Transverse colon (tissue), 4 donors: ENCODE measurements around the gene ABCA1. TPM values are rescaled to one million over a fixed set of nuclear protein-coding genes. Genes with fewer than 3 reads are reported as not detected.
A peak's percentile ranks its signal among the peaks of the same experiment; 100 is the strongest.
"Not testable (repeated sequence)": the region's sequence is repeated elsewhere in the genome, so short reads cannot be mapped to it uniquely, and the experiment has no call there.

Experiments
- DNase-seq: peaks from one replicate; pipeline ENCODE4 v3.0.0-alpha.2; 2019
- H3K27ac ChIP-seq, 4 donors: fragments of 200-600 bp; sonication (generic); 2 replicates each; pipeline ENCODE4 v1.5.1; 2016 to 2018; ENCODE audit warnings: inconsistent platforms in 4 of 4
- H3K27me3 ChIP-seq: fragments of 200-600 bp; sonication (generic); 2 replicates; pipeline ENCODE4 v1.5.1; 2017; ENCODE audit warnings: inconsistent platforms
- H3K36me3 ChIP-seq, 4 donors: fragments of 200-600 bp; sonication (generic); 2 replicates each; pipeline ENCODE4 v1.5.1; 2017 to 2019; ENCODE audit warnings: inconsistent platforms in 4 of 4
- H3K4me1 ChIP-seq, 4 donors: fragments of 200-600 bp; sonication (generic); 2 replicates each; pipeline ENCODE4 v1.5.1; 2017 to 2020; ENCODE audit warnings: inconsistent platforms in 4 of 4
- H3K4me3 ChIP-seq, 4 donors: fragments of 200-600 bp; sonication (generic); 1 replicate in 1 of 4; 2 replicates in 3 of 4; pipeline versions ENCODE4 v1.5.1 to v1.6.1; 2017 to 2019; ENCODE audit warnings: inconsistent platforms in 4 of 4
- H3K9me3 ChIP-seq, 2 donors: fragments of 200-600 bp; sonication (generic); 2 replicates each; pipeline ENCODE4 v1.5.1; 2017 to 2019; ENCODE audit warnings: inconsistent platforms in 2 of 2
- CTCF ChIP-seq, 5 experiments: fragments of 200-600 bp in 3 of 5; fragments of 450-650 bp in 2 of 5; sonication (generic) in 3 of 5; IDR thresholded peaks; 1 replicate in 2 of 5; 2 replicates in 3 of 5; pipeline ENCODE4 v1.5.1; 2016 to 2017; ENCODE audit warnings: antibody characterized with exemption in 5 of 5, inconsistent platforms in 3 of 5, mild to moderate bottlenecking in 2 of 5, moderate library complexity in 1 of 5
- EP300 ChIP-seq: sonication (generic); formaldehyde crosslinking; IDR thresholded peaks from one replicate; pipeline ENCODE4 v1.6.1; 2017; ENCODE audit warnings: antibody characterized with exemption, low read depth
- POLR2A ChIP-seq: fragments of 450-650 bp; IDR thresholded peaks from one replicate; pipeline ENCODE4 v1.6.1; 2016; ENCODE audit warnings: antibody characterized with exemption, mild to moderate bottlenecking, moderate library complexity
- POLR2AphosphoS5 ChIP-seq, 3 donors: sonication (generic); formaldehyde crosslinking; IDR thresholded peaks; one replicate each; pipeline ENCODE4 v1.6.1; 2016; ENCODE audit warnings: antibody characterized with exemption in 3 of 3
- WGBS, 2 donors: methylation state at CpG; one replicate each; pipeline ENCODE4 v1.1.5; 2018; ENCODE audit warnings: low coverage in 1 of 2; 5-methylcytosine and 5-hydroxymethylcytosine counted together
- in situ Hi-C, 4 donors: fragments of 200-750 bp; cut with MboI; loops; one replicate each; pipeline versions ENCODE4 v1.15.0 to v1.15.1; 2017; ENCODE audit warnings: low sequenced_read_pairs in 3 of 4, low pct_ligation_motif_present in 1 of 4, low pct_unique_long_range_greater_than_20kb in 1 of 4
- intact Hi-C: fragments of 100-400 bp; cut with DNase I; formaldehyde crosslinking; loops from one replicate; pipeline ENCODE4 v1.15.1; 2023; ENCODE audit warnings: low total_unique reads
- total RNA-seq, 4 donors: library from RNA; depleted of rRNA; stranded (reverse); fragments of >200 nt; gene quantifications; one replicate each; pipeline ENCODE4 v1.1.0, GENCODE V29; 2016

Gene ABCA1
- total RNA-seq, 4 donors from 2014 or later = 20.5 to 67.3 (median 60.5) TPM

- peak overlapping the region in 2 of 4 donors; percentile 54 to 78 for H3K27ac ChIP-seq
- no peak overlapping the region for H3K4me3 ChIP-seq
- in situ Hi-C loops = no loop called here
- H3K36me3 ChIP-seq = no peaks in the 10 kb centered on the region
- no peaks in the 10 kb centered on the region for H3K27me3 ChIP-seq
- no peak for DNase-seq
- intact Hi-C loops = no loop called here
- no peak for TF ChIP-seq POLR2AphosphoS5 (IDR thresholded peaks at IDR 0.05)
- no peak for TF ChIP-seq POLR2A
- no peak for TF ChIP-seq CTCF (IDR thresholded peaks at IDR 0.05)
- TF ChIP-seq EP300 = no peak
- peaks cover 0 to 19% (median 2%) of the 10 kb centered on the region in 4 donors for H3K4me1 ChIP-seq
- no peaks in the 10 kb centered on the region for H3K9me3 ChIP-seq
- 63 to 74% methylated on average over 2 of the region's 2 CpGs for WGBS, 2 donors
Measured at GRCh38 chr9:104934691-104935500, 6.9 kb upstream of the ABCA1 start.

GRCh38 chr9:104933091-104933490 lies 5.1 kb upstream of the ABCA1 start:
- peaks cover 6 to 30% (median 10%) of the 10 kb centered on the region in 4 donors for H3K4me1 ChIP-seq
- H3K27ac ChIP-seq, H3K9me3 ChIP-seq, intact Hi-C loops, H3K36me3 ChIP-seq, in situ Hi-C loops, H3K27me3 ChIP-seq, DNase-seq, H3K4me3 ChIP-seq: not testable (repeated sequence)
- WGBS, 2 donors = 100% methylated on average over 2 of the region's 2 CpGs; no CpG with 5 or more reads in 1 of the 2 donors

- Histone ChIP-seq H3K27me3 (no peaks in the 10 kb centered on the region), H3K27ac (no peak overlapping the region), H3K36me3 (no peaks in the 10 kb centered on the region), H3K4me1 (peaks cover 5 to 23% (median 8%) of the 10 kb centered on the region in 4 donors), H3K9me3 (no peaks in the 10 kb centered on the region), H3K4me3 (no peak overlapping the region)
- no peak for DNase-seq
- intact Hi-C loops = no loop called here
- in situ Hi-C loops = no loop called here
- no peak for TF ChIP-seq POLR2AphosphoS5 (IDR thresholded peaks at IDR 0.05)
- no peak for TF ChIP-seq EP300
- TF ChIP-seq POLR2A = no peak
- 78 to 80% methylated on average over 4 of the region's 4 CpGs for WGBS, 2 donors
Measured at GRCh38 chr9:104931256-104931655, 3.3 kb upstream of the ABCA1 start.

GRCh38 chr9:104927216-104927911 lies 591 bp downstream of the ABCA1 start:
- Histone ChIP-seq H3K27me3 (no peaks in the 10 kb centered on the region), H3K4me1 (peaks cover 5 to 46% (median 18%) of the 10 kb centered on the region in 4 donors), H3K36me3 (no peaks in the 10 kb centered on the region), H3K9me3 (no peaks in the 10 kb centered on the region), H3K4me3 (peak overlapping the region; percentile 49 to 84 (median 72)), H3K27ac (peak overlapping the region; percentile 89 to 95 (median 91))
- intact Hi-C loops (loop anchor here (1.0 to 10.0 kb wide), 4 partner anchors 64 to 487 kb away; no protein-coding TSS in a partner anchor), in situ Hi-C loops (loop anchor here (10.0 kb wide), 4 partner anchors 63 to 487 kb away; partner anchors contain the start of gene SLC44A1 (in 1 of the 4))
- WGBS, 2 donors = 0 to 1% methylated on average over 2 to 44 of the region's 44 CpGs
- TF ChIP-seq POLR2AphosphoS5 (IDR thresholded peaks at IDR 0.05) (peak in 1 of 3 donors; percentile 28), EP300 (no peak)
- peak; percentile 44 for DNase-seq

- TF ChIP-seq CTCF (IDR thresholded peaks at IDR 0.05) = no peak
- no peak for TF ChIP-seq POLR2AphosphoS5 (IDR thresholded peaks at IDR 0.05)
- TF ChIP-seq EP300 = no peak
- Histone ChIP-seq H3K27me3 (no peaks in the 10 kb centered on the region), H3K4me1 (peaks cover 9 to 75% (median 31%) of the 10 kb centered on the region in 4 donors), H3K9me3 (no peaks in the 10 kb centered on the region), H3K4me3 (peak overlapping the region in 1 of 4 donors; percentile 0), H3K27ac (peak overlapping the region in 3 of 4 donors; percentile 12 to 37 (median 23)), H3K36me3 (no peaks in the 10 kb centered on the region)
- 54 to 64% methylated on average over 3 to 4 of the region's 4 CpGs for WGBS, 2 donors
- DNase-seq = no peak
- in situ Hi-C loops = loop anchor here (5.0 to 25.0 kb wide), 7 partner anchors 59 to 491 kb away; partner anchors contain the start of gene SLC44A1 (in 1 of the 4)
- intact Hi-C loops = loop anchor here (10.0 kb wide), 2 partner anchors 141 to 491 kb away; no protein-coding TSS in a partner anchor
Measured at GRCh38 chr9:104923740-104924139, 4.2 kb downstream of the ABCA1 start.
